ENCODE results near the gene PRCD.

The PRCD gene

GRCh38 chr17:76551685-76552084 lies 11.8 kb downstream of the PRCD start:
- no peak for TF ChIP-seq CTCF (IDR thresholded peaks at IDR 0.05; ENCODE audit: borderline replicate concordance, extremely low read depth, low read length, poor library complexity, severe bottlenecking)
- no peak for TF ChIP-seq EZH2 (IDR thresholded peaks at IDR 0.05; ENCODE audit: borderline replicate concordance, low read depth, low read length, severe bottlenecking)
- Histone ChIP-seq H3K79me2 (ENCODE audit: insufficient read depth, low read length) (peaks cover 4% of the 10 kb centered on the region), H3K36me3 (ENCODE audit: insufficient read depth, low read length) (no peaks in the 10 kb centered on the region), H3K27me3 (ENCODE audit: insufficient read depth, low read length, poor library complexity) (no peaks in the 10 kb centered on the region), H3K4me2 (ENCODE audit: insufficient read depth, low read length) (no peak overlapping the region), H3K9me3 (ENCODE audit: insufficient read depth, low read length, severe bottlenecking) (no peaks in the 10 kb centered on the region), H3K4me3 (ENCODE audit: low read depth in 1 of 2, low read length in 2 of 2) (no peak overlapping the region), H2AFZ (ENCODE audit: low read depth, low read length) (no peak overlapping the region), H4K20me1 (ENCODE audit: insufficient read depth, low read length) (no peaks in the 10 kb centered on the region; the same call in 1 of the 2 replicates), H3K4me1 (ENCODE audit: insufficient read depth, low read length) (peaks cover 15% of the 10 kb centered on the region), H3K27ac (ENCODE audit: low read length) (no peak overlapping the region), H3K9ac (ENCODE audit: low read depth, low read length) (no peak overlapping the region)
- ATAC-seq (ENCODE audit: insufficient read depth, low read depth) (no peak), DNase-seq (no peak)

- Histone ChIP-seq H2AFZ (ENCODE audit: low read depth, low read length) (no peak overlapping the region), H3K9ac (ENCODE audit: low read depth, low read length) (no peak overlapping the region), H3K36me3 (ENCODE audit: insufficient read depth, low read length) (peaks cover 4% of the 10 kb centered on the region; the same call in 1 of the 2 replicates), H3K4me2 (ENCODE audit: insufficient read depth, low read length) (no peak overlapping the region), H3K27ac (ENCODE audit: low read length) (no peak overlapping the region), H3K79me2 (ENCODE audit: insufficient read depth, low read length) (peaks cover 20% of the 10 kb centered on the region), H3K4me1 (ENCODE audit: insufficient read depth, low read length) (peaks cover 10% of the 10 kb centered on the region), H3K27me3 (ENCODE audit: insufficient read depth, low read length, poor library complexity) (no peaks in the 10 kb centered on the region), H3K9me3 (ENCODE audit: insufficient read depth, low read length, severe bottlenecking) (no peaks in the 10 kb centered on the region), H3K4me3 (ENCODE audit: low read depth in 1 of 2, low read length in 2 of 2) (no peak overlapping the region), H4K20me1 (ENCODE audit: insufficient read depth, low read length) (no peaks in the 10 kb centered on the region; the same call in 1 of the 2 replicates)
- no peak for TF ChIP-seq EZH2 (IDR thresholded peaks at IDR 0.05; ENCODE audit: borderline replicate concordance, low read depth, low read length, severe bottlenecking)
- TF ChIP-seq CTCF (IDR thresholded peaks at IDR 0.05; ENCODE audit: borderline replicate concordance, extremely low read depth, low read length, poor library complexity, severe bottlenecking): no peak
- ATAC-seq (ENCODE audit: insufficient read depth, low read depth): no peak
- DNase-seq: no peak
Measured at GRCh38 chr17:76553178-76553908, 13.5 kb downstream of the PRCD start.

GRCh38 chr17:76554131-76554530 lies 14.3 kb downstream of the PRCD start:
- no peak overlapping the region for H3K27ac ChIP-seq (ENCODE audit: low read length)
- H2AFZ ChIP-seq (ENCODE audit: low read depth, low read length): no peak overlapping the region
- TF ChIP-seq EZH2 (IDR thresholded peaks at IDR 0.05; ENCODE audit: borderline replicate concordance, low read depth, low read length, severe bottlenecking): no peak
- no peak for TF ChIP-seq CTCF (IDR thresholded peaks at IDR 0.05; ENCODE audit: borderline replicate concordance, extremely low read depth, low read length, poor library complexity, severe bottlenecking)
- DNase-seq (no peak), ATAC-seq (ENCODE audit: insufficient read depth, low read depth) (no peak)
- H3K9ac ChIP-seq (ENCODE audit: low read depth, low read length): no peak overlapping the region
- H3K27me3 ChIP-seq (ENCODE audit: insufficient read depth, low read length, poor library complexity): no peaks in the 10 kb centered on the region
- peaks cover 7% of the 10 kb centered on the region for H3K36me3 ChIP-seq (ENCODE audit: insufficient read depth, low read length)
- peaks cover 28% of the 10 kb centered on the region for H3K79me2 ChIP-seq (ENCODE audit: insufficient read depth, low read length)
- peaks cover 18% of the 10 kb centered on the region for H3K4me1 ChIP-seq (ENCODE audit: insufficient read depth, low read length)
- no peak overlapping the region for H3K4me3 ChIP-seq (ENCODE audit: low read depth in 1 of 2, low read length in 2 of 2)
- no peak overlapping the region for H3K4me2 ChIP-seq (ENCODE audit: insufficient read depth, low read length)
- no peaks in the 10 kb centered on the region for H3K9me3 ChIP-seq (ENCODE audit: insufficient read depth, low read length, severe bottlenecking)
- H4K20me1 ChIP-seq (ENCODE audit: insufficient read depth, low read length): peaks cover 6% of the 10 kb centered on the region

Measured in DND-41 (cell line).